MCF 10A (cell line): ENCODE measurements around the gene VKORC1L1. TPM values are rescaled to one million over a fixed set of nuclear protein-coding genes. Genes with fewer than 3 reads are reported as not detected.
"Not testable (repeated sequence)": the region's sequence is repeated elsewhere in the genome, so short reads cannot be mapped to it uniquely, and the experiment has no call there.

Experiments used
- Bru-seq: library from RNA; stranded (reverse); fragments of 400-500 nt; gene quantifications from one replicate; lab custom pipeline; 2021; lab: Mats Ljungman, UMichigan
- BruChase-seq, 2 experiments: library from RNA; stranded (reverse); fragments of 400-500 nt; gene quantifications; one replicate each; lab custom pipeline; 2021; lab: Mats Ljungman, UMichigan
- BruUV-seq: library from RNA; stranded (reverse); fragments of 400-500 nt; replicated peaks from 2 replicates; lab custom pipeline; 2021; lab: Mats Ljungman, UMichigan
- CTCF ChIA-PET: fragments of 300-600 bp; sonication (Branson Sonifier 250); formaldehyde crosslinking; extraction: SDS; loops from one replicate; lab custom pipeline; 2021; ENCODE audit warnings: antibody characterized with exemption, inconsistent platforms; lab: Yijun Ruan, JAX
- POLR2A ChIA-PET: fragments of 300-600, 350-650 bp; sonication (Branson Sonifier 250); formaldehyde crosslinking; extraction: SDS; loops from one replicate; lab custom pipeline; 2020; ENCODE audit warnings: antibody characterized with exemption, inconsistent platforms; lab: Yijun Ruan, JAX
- DNase-seq: peaks from one replicate; pipeline ENCODE4 v3.0.0-alpha.2; 2018; ENCODE audit not compliant: unreplicated experiment
- H3K27ac Mint-ChIP-seq: one replicate; pipeline ENCODE4 v1.8.0; 2022; ENCODE audit warnings: mild to moderate bottlenecking, low read depth, mixed read lengths; ENCODE audit not compliant: unreplicated experiment
- H3K27me3 Mint-ChIP-seq: one replicate; pipeline ENCODE4 v1.8.0; 2022; ENCODE audit warnings: mixed read lengths; ENCODE audit not compliant: insufficient read depth, unreplicated experiment
- H3K36me3 Mint-ChIP-seq: one replicate; pipeline ENCODE4 v1.8.0; 2022; ENCODE audit warnings: mild to moderate bottlenecking, moderate library complexity, mixed read lengths; ENCODE audit not compliant: insufficient read depth, unreplicated experiment
- H3K4me1 Mint-ChIP-seq: one replicate; pipeline ENCODE4 v1.8.0; 2022; ENCODE audit warnings: mixed read lengths; ENCODE audit not compliant: insufficient read depth, unreplicated experiment
- H3K4me3 Mint-ChIP-seq: one replicate; pipeline ENCODE4 v1.8.0; 2022; ENCODE audit warnings: mild to moderate bottlenecking, moderate library complexity, mixed read lengths; ENCODE audit not compliant: unreplicated experiment
- H3K9me3 Mint-ChIP-seq: one replicate; pipeline ENCODE4 v1.8.0; 2022; ENCODE audit warnings: mixed read lengths; ENCODE audit not compliant: unreplicated experiment
- CTCF ChIP-seq: fragments of 200-600 bp; IDR thresholded peaks from one replicate; pipeline ENCODE4 v1.8.0; 2022; ENCODE audit warnings: antibody characterized with exemption, mild to moderate bottlenecking; ENCODE audit not compliant: unreplicated experiment
- intact Hi-C: fragments of 100-400 bp; cut with micrococcal nuclease; formaldehyde crosslinking; loops from 2 replicates; pipeline ENCODE4 v1.14.1; 2022
- long read RNA-seq: library from polyadenylated mRNA; stranded (forward); transcript quantifications from one replicate; pipeline ENCODE4 v2.0.0, GENCODE V29; 2022
- total RNA-seq: library from RNA; stranded (reverse); gene quantifications from 2 replicates; pipeline ENCODE4 v1.2.3, GENCODE V29; 2022

VKORC1L1 gene
- 28.7 and 32.1 TPM in 2 replicates for total RNA-seq
- percentile 80 among the genes with signal in this experiment for Bru-seq, nascent RNA
- percentile 83 among the genes with signal in this experiment for BruChase-seq, experiment 1, labeled RNA remaining after a 6-hour chase
- BruChase-seq, experiment 2, labeled RNA remaining after a 2-hour chase = percentile 80 among the genes with signal in this experiment
- long read RNA-seq, full-length matches to known transcripts = 57 of 69 reads
- long read RNA-seq, partial matches to known transcripts = 2 of 69 reads
- long read RNA-seq, other reads (novel, unspliced or antisense) = 10 of 69 reads

- TF ChIP-seq CTCF = no peak
- no peaks in the 10 kb centered on the region for H3K9me3 Mint-ChIP-seq
- DNase-seq = peak; percentile 92
- no peaks in the 10 kb centered on the region for H3K27me3 Mint-ChIP-seq
- CTCF ChIA-PET = interaction anchor here (0.6 kb wide), 1 partner anchor 10 kb away, joined by 3 read pairs; no protein-coding TSS in a partner anchor
- peaks cover 5% of the 10 kb centered on the region for H3K4me1 Mint-ChIP-seq
- intact Hi-C loops = loop anchor here (10.0 kb wide), 1 partner anchor 118 kb away; no protein-coding TSS in a partner anchor
- H3K4me3 Mint-ChIP-seq = peak within 1 kb of the TSS; percentile 77
- peak within 1 kb of the TSS; percentile 79 for H3K27ac Mint-ChIP-seq
- no peaks in the 10 kb centered on the region for H3K36me3 Mint-ChIP-seq
- POLR2A ChIA-PET = interaction anchor here (1.6 kb wide), 1 partner anchor 79 kb away, joined by 3 read pairs; no protein-coding TSS in a partner anchor
- no TSS peak for BruUV-seq
These were observed at the start of gene VKORC1L1 for GRCh38 chr7:65872776-65873581. Gene VKORC1L1 (plus strand): TSS chr7:65873074. CDS start chr7:65873372, 298 bp downstream.

- Mint-ChIP-seq H3K36me3 (peaks cover 13% of the 10 kb centered on the region), H3K4me1 (peaks cover 4% of the 10 kb centered on the region), H3K9me3 (peaks cover 5% of the 10 kb centered on the region), H3K27me3 (no peaks in the 10 kb centered on the region), H3K4me3 (no peak overlapping the region), H3K27ac (no peak overlapping the region)
- ChIA-PET CTCF (interaction anchor here (0.6 kb wide), 1 partner anchor 531 kb away, joined by 4 read pairs; no protein-coding TSS in a partner anchor), POLR2A (no interaction called here)
- TF ChIP-seq CTCF = no peak
- DNase-seq = peak; percentile 11
- no TSS peak for BruUV-seq
- intact Hi-C loops = no loop called here
These were observed 45.5 kb upstream of the VKORC1L1 start for GRCh38 chr7:65827366-65827765.

GRCh38 chr7:65832281-65832680 lies 40.6 kb upstream of the VKORC1L1 start:
- DNase-seq = peak; percentile 57
- POLR2A ChIA-PET = no interaction called here
- TF ChIP-seq CTCF = no peak
- intact Hi-C loops = no loop called here
- H3K9me3 Mint-ChIP-seq = peaks cover 8% of the 10 kb centered on the region
- H3K4me1 Mint-ChIP-seq = peaks cover 6% of the 10 kb centered on the region
- H3K27me3 Mint-ChIP-seq = no peaks in the 10 kb centered on the region
- no peak overlapping the region for H3K27ac Mint-ChIP-seq
- CTCF ChIA-PET = interaction anchor here (1.2 kb wide), 1 partner anchor 219 kb away, joined by 3 read pairs; no protein-coding TSS in a partner anchor
- peaks cover 5% of the 10 kb centered on the region for H3K36me3 Mint-ChIP-seq
- H3K4me3 Mint-ChIP-seq = no peak overlapping the region
- BruUV-seq = no TSS peak

- H3K27ac Mint-ChIP-seq, POLR2A ChIA-PET, DNase-seq, H3K4me3 Mint-ChIP-seq, BruUV-seq, CTCF ChIA-PET, H3K27me3 Mint-ChIP-seq, H3K36me3 Mint-ChIP-seq, H3K9me3 Mint-ChIP-seq, intact Hi-C loops: not testable (repeated sequence)
- H3K4me1 Mint-ChIP-seq = peaks cover 13% of the 10 kb centered on the region
These were observed 36.2 kb upstream of the VKORC1L1 start for GRCh38 chr7:65836684-65837083.

GRCh38 chr7:65837541-65837956 lies 35.3 kb upstream of the VKORC1L1 start:
- H3K36me3 Mint-ChIP-seq, POLR2A ChIA-PET, H3K4me3 Mint-ChIP-seq, H3K4me1 Mint-ChIP-seq, BruUV-seq, H3K27me3 Mint-ChIP-seq, H3K9me3 Mint-ChIP-seq, intact Hi-C loops, H3K27ac Mint-ChIP-seq: not testable (repeated sequence)
- CTCF ChIA-PET = interaction anchor here (0.6 kb wide), 1 partner anchor 720 kb away, joined by 3 read pairs; no protein-coding TSS in a partner anchor
- DNase-seq = peak; percentile 25
